ENCODE results near the gene RRH.
"Not testable (repeated sequence)": the region's sequence is repeated elsewhere in the genome, so short reads cannot be mapped to it uniquely, and the experiment has no call there.

RRH gene, protein sequence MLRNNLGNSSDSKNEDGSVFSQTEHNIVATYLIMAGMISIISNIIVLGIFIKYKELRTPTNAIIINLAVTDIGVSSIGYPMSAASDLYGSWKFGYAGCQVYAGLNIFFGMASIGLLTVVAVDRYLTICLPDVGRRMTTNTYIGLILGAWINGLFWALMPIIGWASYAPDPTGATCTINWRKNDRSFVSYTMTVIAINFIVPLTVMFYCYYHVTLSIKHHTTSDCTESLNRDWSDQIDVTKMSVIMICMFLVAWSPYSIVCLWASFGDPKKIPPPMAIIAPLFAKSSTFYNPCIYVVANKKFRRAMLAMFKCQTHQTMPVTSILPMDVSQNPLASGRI

DNA sequence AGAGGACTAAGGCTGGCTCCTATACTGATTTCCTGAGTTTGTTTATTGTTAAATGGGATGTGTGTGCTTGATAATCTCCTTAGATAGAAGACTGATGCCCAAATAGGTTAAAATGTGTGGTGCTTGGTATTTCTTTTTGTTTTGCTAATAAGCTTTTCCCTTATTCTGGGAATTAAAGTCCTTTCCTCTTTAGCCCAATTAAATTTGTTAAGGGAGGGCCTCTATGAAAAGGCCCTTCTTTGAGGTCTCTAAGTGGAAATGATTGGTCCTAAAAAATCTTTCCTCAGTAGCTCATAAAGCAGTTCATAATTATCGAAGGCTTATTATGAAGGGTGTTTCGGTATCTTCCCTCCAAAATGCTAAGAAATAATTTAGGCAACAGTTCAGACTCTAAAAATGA lies at the start of gene RRH:
RRH (plus strand) TSS at position 301 of the 400 bp plus-strand sequence; CDS start at position 357, 56 bp downstream.
- no peak for DNase-seq (ENCODE audit: low read depth in 2 of 2)

DNA sequence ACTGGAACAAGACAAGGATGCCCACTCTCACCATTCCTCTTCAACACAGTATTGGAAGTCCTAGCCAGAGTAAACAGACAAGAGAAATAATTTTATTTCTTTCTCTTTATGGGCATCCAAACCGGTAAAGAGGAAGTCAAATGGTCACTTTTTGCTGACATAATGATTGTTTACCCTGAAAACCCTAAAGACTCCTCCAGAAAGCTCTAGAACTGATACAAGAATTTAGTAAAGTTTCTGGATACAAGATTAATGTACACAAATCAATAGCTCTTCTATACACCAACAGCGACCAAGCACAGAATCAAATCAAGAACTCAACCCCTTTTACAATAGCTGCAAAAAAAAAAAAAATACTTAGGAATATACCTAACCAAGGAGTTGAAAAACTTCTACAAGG lies 45.7 kb upstream of the RRH start:
- DNase-seq (ENCODE audit: low read depth in 2 of 2) = not testable (repeated sequence)

DNA sequence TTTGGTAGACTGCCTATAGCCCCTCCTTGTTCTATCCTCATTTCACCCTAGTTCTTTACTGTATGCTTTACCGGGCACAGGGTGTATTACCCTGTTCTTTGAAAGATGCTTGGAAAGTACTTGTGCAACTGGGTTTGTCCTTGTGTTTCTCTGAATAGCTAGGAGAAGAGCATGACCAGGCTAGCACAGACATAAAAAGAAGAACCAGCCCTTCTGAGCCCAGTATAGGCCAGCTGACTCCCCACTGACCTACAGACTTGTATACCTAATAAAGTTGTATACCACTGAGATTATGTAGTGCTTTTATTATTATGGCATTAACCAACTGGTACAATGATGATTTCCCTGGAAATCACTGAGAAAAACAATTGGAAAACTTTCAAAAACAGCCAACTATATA lies 40.9 kb upstream of the RRH start:
- no peak for DNase-seq (ENCODE audit: low read depth in 2 of 2)

DNA sequence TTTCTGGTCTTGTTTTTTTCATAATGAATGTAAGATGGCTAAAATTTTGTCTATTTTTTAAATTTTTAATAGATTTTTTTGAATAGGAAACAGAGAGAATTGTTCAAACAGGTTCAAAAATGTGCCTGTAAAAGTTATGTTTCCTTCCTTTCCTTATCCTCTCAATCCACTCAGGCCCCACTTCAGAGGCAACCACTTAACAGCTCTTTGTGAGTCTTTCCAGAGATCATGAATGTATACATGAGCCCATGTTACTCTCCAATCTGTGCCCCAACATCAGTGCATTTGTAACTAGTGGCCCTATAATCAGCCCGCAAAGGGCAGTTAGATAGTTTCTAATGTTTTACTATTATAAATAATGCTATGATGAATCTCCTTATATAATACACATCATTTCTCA lies 40.0 kb upstream of the RRH start:
- DNase-seq (ENCODE audit: low read depth in 2 of 2) = no peak

DNA sequence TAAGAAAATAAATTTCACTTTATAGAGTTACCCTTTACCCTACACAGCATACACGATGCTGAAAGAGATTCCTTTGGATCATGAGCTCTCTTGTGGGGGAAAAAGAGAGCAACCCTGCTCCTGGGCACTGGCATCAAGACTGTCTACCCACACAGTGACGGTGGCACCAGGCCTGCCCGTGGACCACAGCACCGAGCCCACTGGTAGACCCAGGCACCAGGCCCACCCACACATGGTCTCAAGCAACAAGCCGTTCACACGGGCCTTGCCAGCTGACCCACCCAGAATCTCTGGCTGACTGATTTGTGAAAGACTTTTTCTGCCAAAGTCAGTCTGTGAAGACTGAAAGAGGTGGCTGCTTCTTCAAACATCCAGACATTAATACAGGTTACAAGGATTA lies 32.7 kb upstream of the RRH start:
- DNase-seq (ENCODE audit: low read depth in 2 of 2) = no peak

DNA sequence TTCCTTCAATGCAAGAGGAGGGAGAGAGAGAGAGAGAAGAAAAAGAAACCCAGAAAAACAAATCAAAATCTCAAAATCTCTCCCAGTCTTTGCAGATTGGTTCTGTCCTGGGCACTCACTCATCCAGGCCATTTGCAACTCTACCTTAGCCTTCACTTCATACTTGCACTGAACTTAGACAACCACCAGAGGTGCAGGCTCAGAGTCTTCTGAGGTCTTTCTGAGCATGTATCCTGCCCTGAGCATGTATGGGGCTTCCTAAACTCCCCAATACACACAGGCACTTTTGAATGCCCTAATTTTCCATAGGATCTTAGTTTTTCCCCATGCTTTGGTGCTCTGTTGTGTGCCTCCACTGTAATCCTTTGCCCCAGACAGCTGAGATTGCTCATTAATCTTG lies 28.9 kb upstream of the RRH start:
- no peak for DNase-seq (ENCODE audit: low read depth in 2 of 2)

DNA sequence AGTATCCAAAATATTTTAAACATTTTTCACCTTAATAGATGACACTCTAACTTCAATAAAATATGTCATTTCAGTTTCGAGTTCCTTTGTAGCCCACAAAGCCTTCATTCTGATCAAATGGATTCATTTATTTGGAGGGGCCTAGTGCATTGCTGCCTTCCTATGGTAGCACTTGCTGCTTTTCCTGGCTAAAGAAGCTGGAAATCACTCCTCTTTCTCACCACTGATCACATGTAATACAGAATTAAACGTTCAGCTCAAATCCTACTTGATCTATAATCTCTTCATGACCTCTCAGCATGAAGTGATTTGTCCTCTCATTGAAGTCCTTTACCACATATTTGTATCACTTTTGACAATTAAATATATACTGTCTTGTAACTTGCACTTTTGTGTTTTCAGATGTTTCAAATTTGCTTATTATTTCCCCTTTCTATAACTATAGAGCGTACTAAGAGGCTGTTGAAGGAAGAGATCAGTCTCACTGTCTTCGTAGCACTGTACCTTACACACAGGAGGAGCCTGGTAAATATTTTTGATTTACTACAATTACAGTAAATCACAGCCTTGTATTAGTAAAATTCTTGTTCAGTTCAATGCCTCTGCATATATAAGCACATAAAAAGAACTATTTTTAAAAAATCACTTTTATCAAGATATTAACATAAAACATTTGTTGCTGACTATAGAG lies 26.5 kb upstream of the RRH start:
- no peak for DNase-seq (ENCODE audit: low read depth in 2 of 2)

DNA sequence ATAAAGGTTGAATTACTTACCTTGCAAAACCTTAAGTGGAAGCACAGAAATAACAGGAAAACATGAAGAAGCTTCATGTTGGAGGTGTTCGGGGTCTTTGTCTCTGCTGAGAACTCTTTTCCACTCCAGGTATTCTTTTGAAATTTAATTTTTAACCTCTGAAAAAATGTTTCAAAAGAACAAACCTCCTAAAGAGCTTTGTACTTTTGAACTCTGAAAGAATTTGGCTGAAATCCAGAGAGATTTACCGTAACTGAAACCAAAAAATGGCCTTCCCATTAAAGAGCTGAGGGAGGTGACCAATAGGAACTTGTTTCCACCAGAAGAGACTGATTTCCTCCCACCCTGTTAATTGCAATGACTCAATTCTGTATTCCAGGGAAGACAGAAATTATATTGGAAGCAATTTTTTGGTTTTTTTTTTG lies 25.9 kb upstream of the RRH start, which contains the start of gene CFI:
CFI (minus strand) TSS at position 105 of the 425 bp plus-strand sequence; CDS start at position 77, 28 bp downstream.
- DNase-seq (ENCODE audit: low read depth in 2 of 2) = no peak

DNA sequence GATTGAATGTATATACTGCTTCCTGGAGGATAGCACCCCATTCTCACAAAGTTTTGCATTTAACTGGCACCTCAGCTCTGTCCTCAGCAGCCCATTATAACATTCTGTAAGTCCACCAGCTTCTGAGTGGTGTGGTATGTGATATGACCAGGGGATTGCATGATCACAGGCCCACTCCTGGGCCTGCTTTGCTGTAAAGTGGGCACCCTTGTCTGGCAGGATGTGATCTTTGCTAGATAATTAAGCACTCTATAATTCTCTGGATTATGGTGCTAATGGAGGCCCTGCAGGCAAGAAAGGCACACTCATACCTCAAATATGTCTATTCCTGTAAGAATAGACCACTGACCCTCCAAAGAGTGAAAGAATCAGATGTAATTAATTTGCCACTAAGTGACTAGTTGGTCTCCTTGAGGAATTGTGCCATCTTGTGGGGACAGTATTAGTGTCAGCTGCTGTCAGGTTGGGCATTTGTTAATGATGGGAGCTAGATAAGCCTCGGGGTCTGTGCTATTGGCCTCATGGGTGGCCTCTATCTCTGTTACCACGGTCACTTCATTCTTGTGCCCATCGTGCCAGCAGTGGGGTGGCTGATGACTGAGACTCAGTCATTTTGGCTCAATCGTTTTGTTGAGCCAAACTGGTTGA lies 23.7 kb upstream of the RRH start:
- no peak for DNase-seq (ENCODE audit: low read depth in 2 of 2)

DNA sequence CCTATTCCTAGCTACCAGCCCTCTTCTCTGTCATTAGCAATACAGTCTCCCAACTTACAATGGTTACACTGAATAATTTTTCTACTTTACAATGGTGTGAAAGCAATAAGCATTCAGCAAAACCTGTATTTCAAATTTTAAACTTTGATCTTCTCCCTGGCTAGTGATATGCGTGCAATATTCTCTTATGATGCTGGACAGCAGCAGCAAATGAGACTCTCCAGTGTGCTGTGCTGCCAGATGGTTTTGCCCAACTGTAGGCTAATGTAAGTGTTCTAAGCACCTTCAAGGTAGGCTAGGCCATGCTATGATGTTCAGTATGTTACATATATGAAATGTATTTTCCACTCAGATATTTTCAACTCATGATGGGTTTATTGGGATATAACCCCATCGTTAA lies 18.1 kb upstream of the RRH start:
- DNase-seq (ENCODE audit: low read depth in 2 of 2) = no peak

DNA sequence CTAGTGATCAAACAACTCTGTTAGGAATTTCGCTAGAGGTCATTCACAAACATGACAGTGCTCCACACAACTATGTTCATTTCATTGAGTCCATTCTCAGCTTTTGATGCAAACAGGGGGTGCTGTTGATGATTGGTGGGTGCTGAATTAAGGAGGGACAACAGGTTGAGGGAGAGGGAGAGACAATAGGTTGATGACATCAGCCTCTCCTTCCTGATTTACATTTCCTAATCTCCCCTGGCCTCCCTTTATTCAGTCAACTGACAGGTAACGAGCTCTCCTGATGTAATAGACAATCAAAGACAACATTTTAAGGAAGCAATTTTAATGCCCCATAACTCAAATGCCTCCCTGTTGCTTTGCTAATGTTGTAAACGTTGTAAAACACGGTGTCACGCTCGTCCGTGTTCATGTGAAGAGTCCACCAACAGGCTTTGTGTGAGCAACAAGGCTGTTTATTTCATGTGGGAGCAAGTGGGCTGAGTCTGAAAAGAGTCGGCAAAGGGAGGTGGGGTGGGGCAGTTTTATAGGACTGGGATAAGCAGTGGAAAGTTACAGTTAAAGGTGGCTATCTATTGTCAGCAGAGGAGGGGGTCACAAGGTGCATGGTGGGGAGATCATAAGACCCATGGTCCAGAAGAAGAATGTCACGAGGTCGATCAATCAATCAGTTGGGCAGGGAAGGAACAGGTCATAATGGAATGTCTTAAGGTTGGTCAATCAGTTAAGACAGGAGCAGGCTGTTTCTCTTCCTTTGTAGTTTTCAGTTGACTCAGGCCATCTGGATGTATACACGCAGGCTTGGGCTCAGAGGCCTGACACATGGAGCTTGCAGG lies 17.0 kb upstream of the RRH start:
- DNase-seq (ENCODE audit: low read depth in 2 of 2) = no peak

DNA sequence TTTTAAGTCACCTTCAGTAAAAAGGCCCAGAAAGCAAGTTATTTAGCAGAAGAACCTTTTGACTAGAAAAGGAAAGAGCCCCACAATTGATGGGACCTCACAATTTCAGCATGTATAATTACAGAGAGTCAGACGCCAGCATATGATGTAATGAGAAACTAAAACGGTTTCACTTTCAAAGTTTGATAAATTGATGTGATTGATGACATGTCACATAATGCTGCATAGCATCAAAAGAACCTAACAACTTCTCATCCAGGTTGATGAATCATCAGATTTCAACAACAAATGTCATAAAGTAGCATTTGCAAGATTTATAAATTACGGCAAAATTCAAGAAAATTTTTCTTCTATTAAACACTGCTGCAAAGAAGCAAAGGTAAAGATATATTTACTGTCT lies 16.1 kb upstream of the RRH start:
- no peak for DNase-seq (ENCODE audit: low read depth in 2 of 2)

DNA sequence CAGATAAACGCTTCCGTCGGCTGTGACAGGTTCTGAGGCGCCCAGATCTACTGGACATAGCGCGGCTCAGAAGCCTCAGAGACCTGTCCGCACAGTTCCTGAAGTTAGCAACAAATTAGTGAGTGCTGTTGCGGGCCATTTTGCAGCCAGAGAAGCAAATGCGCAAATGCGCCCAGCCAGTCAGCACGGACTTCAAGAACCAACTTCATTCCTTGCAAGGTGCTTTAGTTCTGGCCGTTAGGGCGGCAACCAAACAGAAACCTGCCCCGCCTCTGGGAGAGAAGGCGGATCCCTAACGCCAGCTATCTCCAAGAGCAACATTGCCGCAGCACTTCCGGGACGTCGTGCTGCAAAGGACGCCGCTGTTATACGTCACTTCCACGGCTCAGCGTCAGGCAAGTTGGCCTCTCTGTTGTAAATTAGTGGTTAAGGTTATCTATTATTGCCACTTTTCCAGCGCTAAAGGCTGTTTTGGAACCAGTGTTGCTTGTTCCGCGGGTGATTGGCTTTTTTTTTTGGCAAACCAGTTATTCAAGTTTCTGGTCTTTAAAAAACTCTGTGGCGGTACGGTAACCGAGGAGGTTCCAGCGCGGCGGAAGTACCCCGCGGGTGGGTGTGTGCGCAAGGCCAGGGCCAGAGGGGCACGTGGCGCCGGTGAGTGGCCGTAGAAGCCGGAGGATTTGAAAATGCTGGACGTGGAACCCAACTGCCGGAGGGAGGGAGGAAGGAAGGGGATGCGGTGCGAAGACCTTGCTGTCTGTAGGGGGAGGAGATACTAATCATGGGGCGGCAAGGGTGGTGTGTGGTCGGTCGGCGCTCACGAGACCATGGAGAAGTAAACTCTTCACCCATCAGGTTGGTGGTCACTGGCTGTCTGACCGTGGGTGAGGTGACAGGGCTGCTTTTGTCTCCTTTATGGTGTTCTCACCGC lies 12.4 kb upstream of the RRH start, which contains the start of gene GAR1:
GAR1 (plus strand) TSS at position 612 of the 931 bp plus-strand sequence. CDS start 403 bp downstream, outside the sequence.
- peak; percentile 83 to 84 for DNase-seq (ENCODE audit: low read depth in 2 of 2)

DNA sequence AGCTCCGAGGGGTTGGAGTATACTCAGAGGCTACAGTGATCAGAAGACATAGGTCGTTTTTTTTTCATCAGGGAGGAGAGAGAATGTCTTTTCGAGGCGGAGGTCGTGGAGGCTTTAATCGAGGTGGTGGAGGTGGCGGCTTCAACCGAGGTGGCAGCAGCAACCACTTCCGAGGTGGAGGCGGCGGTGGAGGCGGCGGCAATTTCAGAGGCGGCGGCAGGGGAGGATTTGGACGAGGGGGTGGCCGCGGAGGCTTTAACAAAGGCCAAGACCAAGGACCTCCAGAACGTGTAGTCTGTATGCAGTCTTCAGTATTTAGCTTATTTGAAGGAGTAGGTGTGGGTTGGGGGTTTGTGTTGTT lies 11.7 kb upstream of the RRH start:
- peak; percentile 18 to 33 for DNase-seq (ENCODE audit: low read depth in 2 of 2)

DNA sequence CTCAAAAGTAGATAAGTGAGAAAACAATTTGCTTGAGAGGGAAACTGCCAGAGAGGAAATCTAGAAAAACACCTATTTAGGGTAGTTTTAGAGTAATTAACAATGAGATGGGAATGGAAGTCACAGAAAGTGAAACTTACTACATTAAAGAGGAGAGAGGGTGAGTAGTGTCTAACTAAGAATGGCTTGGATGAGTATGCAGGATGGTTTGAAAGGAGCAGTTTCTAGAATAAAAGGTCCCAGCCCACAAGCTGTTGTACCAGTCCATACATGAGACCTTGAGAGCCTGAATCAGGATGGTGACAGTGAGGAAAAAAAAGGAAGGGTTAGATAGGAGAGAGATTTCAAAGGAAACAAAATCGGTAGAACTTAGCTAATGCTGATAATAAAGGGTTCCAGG lies 10.9 kb upstream of the RRH start:
- no peak for DNase-seq (ENCODE audit: low read depth in 2 of 2)

DNA sequence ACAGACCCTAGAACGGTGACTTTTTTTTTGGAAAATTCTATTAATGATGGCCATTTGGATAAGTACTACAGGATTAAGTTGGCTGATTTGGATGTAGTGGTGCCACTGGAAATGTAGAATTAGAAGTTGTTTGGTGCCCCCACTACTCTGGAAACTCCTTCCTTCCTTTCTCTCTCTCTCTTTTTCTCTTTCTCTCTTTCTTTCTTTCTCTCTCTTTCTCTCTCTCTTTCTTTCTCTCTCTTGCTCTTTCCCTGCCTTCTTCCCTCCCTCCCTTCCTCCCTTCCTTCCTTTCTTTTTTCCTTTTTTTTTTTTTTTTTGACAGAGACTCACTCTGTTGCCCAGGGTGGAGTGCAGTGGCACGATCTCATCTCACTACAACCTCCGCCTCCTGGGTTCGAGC lies 9.5 kb upstream of the RRH start:
- no peak for DNase-seq (ENCODE audit: low read depth in 2 of 2)

DNA sequence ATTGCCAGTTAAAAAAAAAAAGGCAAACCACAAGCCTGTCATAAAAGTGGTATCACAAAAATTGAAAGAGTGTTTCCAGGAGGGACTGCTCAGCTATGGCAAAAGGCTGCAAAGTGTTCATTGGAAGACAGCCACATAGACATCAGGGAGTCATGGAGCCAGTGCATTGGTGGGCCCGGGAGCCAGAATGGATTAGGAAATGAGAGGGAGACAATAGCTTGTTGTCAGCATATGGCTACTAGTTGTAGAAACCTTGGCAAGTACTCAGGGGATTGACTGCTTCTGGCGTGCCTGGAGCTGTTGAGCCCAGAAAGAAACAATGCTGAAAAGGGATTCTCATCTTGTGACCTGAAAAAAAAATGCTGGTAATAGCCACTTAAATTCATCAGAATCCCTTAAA lies 7.2 kb upstream of the RRH start:
- no peak for DNase-seq (ENCODE audit: low read depth in 2 of 2)

DNA sequence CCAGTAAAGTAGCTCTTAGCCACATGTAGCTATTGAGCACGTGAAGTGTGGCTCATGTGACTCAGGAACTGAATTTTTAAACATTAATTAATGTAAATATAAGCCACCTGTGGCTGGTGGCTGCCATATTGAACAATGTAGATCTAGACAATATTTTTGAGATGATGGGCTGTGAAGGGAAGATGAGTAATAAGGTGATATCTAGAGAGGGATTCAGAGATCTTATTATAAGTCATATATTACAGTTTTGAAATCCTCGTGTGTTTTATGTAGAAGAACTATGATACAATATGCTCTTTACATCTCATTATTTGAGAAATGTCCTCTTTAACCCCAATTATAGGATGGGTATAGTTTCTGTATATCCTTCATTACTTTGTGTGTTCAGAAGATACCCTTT lies 6.6 kb upstream of the RRH start:
- DNase-seq (ENCODE audit: low read depth in 2 of 2) = no peak

DNA sequence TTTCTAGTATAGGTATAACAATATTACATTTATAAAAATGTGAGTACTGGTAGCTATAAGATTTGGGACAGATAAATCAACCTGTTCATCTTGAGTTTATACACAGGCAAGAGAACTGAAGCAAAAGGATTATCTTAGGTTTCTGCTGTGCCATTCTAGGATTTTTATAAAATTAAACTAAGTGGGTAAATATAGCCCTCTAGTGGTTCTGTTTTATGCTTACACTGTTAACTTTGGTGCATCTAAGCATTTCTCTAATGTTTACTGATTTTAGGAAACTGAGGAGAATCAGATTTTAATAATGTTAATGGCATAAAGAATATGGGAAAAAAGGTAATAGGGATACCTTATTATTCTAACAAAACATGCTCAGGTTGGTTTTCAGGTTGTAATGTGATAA lies 1.1 kb upstream of the RRH start:
- no peak for DNase-seq (ENCODE audit: low read depth in 2 of 2)

DNA sequence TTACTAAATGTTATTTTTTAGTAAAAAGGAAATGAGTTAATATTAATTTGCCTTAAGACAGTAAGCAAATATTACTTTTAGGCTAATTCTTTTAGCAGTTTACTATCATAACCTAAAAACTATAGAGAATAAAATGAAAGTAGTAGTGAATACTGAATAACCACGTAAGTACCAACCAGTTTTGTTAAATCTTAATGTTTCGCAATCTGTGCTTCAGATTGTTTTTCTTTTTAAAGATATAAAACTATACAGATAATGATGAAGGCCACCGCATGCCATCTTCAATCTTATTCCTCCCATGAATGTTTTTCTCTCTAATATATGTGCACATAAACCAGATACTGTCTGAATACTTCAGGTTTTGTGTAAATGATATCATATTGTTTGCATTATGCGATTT lies 6.0 kb downstream of the RRH start:
- DNase-seq (ENCODE audit: low read depth in 2 of 2) = no peak

DNA sequence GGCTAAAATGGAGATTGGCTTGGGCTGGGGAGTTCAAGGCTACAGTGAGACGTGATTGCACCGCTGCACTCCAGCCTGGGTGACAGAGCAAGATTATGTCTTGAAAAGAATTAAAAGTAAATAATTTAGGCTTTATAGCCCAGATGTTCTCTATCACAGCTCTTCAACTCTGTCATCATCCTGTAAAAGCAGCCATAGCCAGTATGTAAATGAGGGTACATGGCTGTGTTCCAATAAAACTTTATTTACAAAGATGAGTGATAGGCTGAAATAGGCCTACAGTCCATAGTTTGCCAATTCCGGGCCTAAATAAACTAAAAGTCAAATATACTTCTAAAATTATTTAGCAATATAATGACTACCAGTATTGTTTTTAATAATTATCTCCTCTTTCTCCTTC lies 9.2 kb downstream of the RRH start:
- no peak for DNase-seq (ENCODE audit: low read depth in 2 of 2)
